Sigmoid colon (tissue), 4 donors: ENCODE results near the gene PEA15.

Experiments
- POLR2AphosphoS5 ChIP-seq, 4 donors: sonication (generic); formaldehyde crosslinking; IDR thresholded peaks; one replicate each; pipeline ENCODE4 v1.6.1; 2017; ENCODE audit warnings: antibody characterized with exemption in 4 of 4
- TF ChIP-seq, protein P1 (sequence below), 4 experiments: fragments of 450-650 bp in 3 of 4; fragments of 200-600 bp in 1 of 4; IDR thresholded peaks; one replicate each; pipeline ENCODE4 v1.5.1; 2016 to 2019; ENCODE audit warnings: antibody characterized with exemption in 4 of 4, mild to moderate bottlenecking in 3 of 4, moderate library complexity in 2 of 4

DNA sequence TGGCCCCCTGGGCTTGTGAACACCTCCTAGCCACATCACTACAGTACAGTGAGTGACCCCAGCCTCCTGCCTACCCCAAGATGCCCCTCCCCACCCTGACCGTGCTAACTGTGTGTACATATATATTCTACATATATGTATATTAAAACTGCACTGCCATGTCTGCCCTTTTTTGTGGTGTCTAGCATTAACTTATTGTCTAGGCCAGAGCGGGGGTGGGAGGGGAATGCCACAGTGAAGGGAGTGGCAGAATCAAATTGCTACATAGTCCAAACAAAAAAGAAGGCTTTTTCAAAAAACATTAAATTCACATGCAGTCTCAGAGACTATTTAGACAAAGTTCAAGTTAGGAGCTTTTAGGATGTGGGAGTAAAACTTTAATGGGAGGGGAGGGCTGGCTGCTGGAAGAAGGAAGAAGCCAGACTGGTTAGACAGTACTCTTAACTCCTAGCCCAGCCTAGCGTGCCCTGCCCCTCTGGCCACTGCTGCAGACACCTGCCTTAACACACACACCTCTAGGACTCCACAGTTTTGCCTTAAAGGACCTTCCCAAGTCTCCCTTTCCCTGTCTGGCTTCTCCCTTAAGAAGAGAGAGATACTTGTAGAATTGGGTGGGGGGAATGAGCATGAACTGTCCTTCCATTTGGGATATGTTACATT, 9.4 kb downstream of the PEA15 start:
- TF ChIP-seq, protein P1, sequence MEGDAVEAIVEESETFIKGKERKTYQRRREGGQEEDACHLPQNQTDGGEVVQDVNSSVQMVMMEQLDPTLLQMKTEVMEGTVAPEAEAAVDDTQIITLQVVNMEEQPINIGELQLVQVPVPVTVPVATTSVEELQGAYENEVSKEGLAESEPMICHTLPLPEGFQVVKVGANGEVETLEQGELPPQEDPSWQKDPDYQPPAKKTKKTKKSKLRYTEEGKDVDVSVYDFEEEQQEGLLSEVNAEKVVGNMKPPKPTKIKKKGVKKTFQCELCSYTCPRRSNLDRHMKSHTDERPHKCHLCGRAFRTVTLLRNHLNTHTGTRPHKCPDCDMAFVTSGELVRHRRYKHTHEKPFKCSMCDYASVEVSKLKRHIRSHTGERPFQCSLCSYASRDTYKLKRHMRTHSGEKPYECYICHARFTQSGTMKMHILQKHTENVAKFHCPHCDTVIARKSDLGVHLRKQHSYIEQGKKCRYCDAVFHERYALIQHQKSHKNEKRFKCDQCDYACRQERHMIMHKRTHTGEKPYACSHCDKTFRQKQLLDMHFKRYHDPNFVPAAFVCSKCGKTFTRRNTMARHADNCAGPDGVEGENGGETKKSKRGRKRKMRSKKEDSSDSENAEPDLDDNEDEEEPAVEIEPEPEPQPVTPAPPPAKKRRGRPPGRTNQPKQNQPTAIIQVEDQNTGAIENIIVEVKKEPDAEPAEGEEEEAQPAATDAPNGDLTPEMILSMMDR (IDR thresholded peaks at IDR 0.05) = no peak
- TF ChIP-seq POLR2AphosphoS5 (IDR thresholded peaks at IDR 0.05) = no peak
